DOHH2 (cell line): ENCODE measurements around the gene FRMPD4.

Experiments used
- EZH2phosphoT487 ChIP-seq: fragments of 200-600 bp; sonication (generic); IDR thresholded peaks from 2 replicates; pipeline ENCODE4 v1.6.1; 2017; ENCODE audit warnings: borderline replicate concordance, mild to moderate bottlenecking, antibody characterized with exemption, low read length, moderate library complexity, mixed read lengths
- TF ChIP-seq, protein P1 (sequence below): fragments of 200-600 bp; sonication (generic); IDR thresholded peaks from one replicate; pipeline ENCODE4 v1.5.1; 2014; ENCODE audit warnings: antibody characterized with exemption, mild to moderate bottlenecking, low read depth, low read length; ENCODE audit not compliant: poor library complexity, severe bottlenecking

GRCh38 chrX:12378706-12379105 lies 240.4 kb downstream of the FRMPD4 start:
- TF ChIP-seq, protein P1, sequence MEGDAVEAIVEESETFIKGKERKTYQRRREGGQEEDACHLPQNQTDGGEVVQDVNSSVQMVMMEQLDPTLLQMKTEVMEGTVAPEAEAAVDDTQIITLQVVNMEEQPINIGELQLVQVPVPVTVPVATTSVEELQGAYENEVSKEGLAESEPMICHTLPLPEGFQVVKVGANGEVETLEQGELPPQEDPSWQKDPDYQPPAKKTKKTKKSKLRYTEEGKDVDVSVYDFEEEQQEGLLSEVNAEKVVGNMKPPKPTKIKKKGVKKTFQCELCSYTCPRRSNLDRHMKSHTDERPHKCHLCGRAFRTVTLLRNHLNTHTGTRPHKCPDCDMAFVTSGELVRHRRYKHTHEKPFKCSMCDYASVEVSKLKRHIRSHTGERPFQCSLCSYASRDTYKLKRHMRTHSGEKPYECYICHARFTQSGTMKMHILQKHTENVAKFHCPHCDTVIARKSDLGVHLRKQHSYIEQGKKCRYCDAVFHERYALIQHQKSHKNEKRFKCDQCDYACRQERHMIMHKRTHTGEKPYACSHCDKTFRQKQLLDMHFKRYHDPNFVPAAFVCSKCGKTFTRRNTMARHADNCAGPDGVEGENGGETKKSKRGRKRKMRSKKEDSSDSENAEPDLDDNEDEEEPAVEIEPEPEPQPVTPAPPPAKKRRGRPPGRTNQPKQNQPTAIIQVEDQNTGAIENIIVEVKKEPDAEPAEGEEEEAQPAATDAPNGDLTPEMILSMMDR = no peak
- TF ChIP-seq EZH2phosphoT487 = no peak
